GM20431 (cell line): ENCODE measurements around the gene PDGFD.

Source experiments
- in situ Hi-C: fragments of 300-500 bp; cut with MseI, MboI; formaldehyde crosslinking; loops from one replicate; pipeline ENCODE4 v1.15.0; 2020; ENCODE audit warnings: low sequenced_read_pairs; ENCODE audit not compliant: unreplicated experiment

PDGFD gene

GRCh38 chr11:103978616-103979595 is 185.0 kb downstream of the PDGFD start:
- in situ Hi-C loops: no loop called here

GRCh38 chr11:103972013-103972412 is 191.9 kb downstream of the PDGFD start:
- in situ Hi-C loops: no loop called here

GRCh38 chr11:103970701-103971249 is 193.2 kb downstream of the PDGFD start:
- in situ Hi-C loops: no loop called here

- in situ Hi-C loops: no loop called here
Measured at GRCh38 chr11:103968685-103969084, 195.3 kb downstream of the PDGFD start.

- in situ Hi-C loops: no loop called here
Measured at GRCh38 chr11:103967985-103968384, 196.0 kb downstream of the PDGFD start.

GRCh38 chr11:103964390-103964789 is 199.6 kb downstream of the PDGFD start:
- in situ Hi-C loops: no loop called here

- in situ Hi-C loops: no loop called here
Measured at GRCh38 chr11:103963648-103964047, 200.3 kb downstream of the PDGFD start.

GRCh38 chr11:103961010-103961409 is 202.9 kb downstream of the PDGFD start:
- in situ Hi-C loops: no loop called here

- in situ Hi-C loops: no loop called here
Measured at GRCh38 chr11:103960108-103960507, 203.8 kb downstream of the PDGFD start.

- in situ Hi-C loops: no loop called here
Measured at GRCh38 chr11:103959279-103959942, 204.5 kb downstream of the PDGFD start.

- in situ Hi-C loops: no loop called here
Measured at GRCh38 chr11:103958475-103959215, 205.3 kb downstream of the PDGFD start.

- in situ Hi-C loops: no loop called here
Measured at GRCh38 chr11:103953797-103954486, 210.0 kb downstream of the PDGFD start.

GRCh38 chr11:103949781-103950180 is 214.2 kb downstream of the PDGFD start:
- in situ Hi-C loops: loop anchor here (25.0 kb wide), 1 partner anchor 188 kb away; no protein-coding TSS in a partner anchor

- in situ Hi-C loops: loop anchor here (25.0 kb wide), 1 partner anchor 189 kb away; no protein-coding TSS in a partner anchor
Measured at GRCh38 chr11:103948187-103948763, 215.7 kb downstream of the PDGFD start.

- in situ Hi-C loops: loop anchor here (25.0 kb wide), 1 partner anchor 190 kb away; no protein-coding TSS in a partner anchor
Measured at GRCh38 chr11:103947546-103947919, 216.4 kb downstream of the PDGFD start.

GRCh38 chr11:103946793-103947545 is 217.0 kb downstream of the PDGFD start:
- in situ Hi-C loops: loop anchor here (25.0 kb wide), 1 partner anchor 190 kb away; no protein-coding TSS in a partner anchor

GRCh38 chr11:103944251-103944940 is 219.6 kb downstream of the PDGFD start:
- in situ Hi-C loops: loop anchor here (25.0 kb wide), 1 partner anchor 193 kb away; no protein-coding TSS in a partner anchor

- in situ Hi-C loops: loop anchor here (25.0 kb wide), 1 partner anchor 195 kb away; no protein-coding TSS in a partner anchor
Measured at GRCh38 chr11:103942646-103943045, 221.3 kb downstream of the PDGFD start.
